GM12874 (cell line): ENCODE measurements around the gene ZNF263.

ENCODE experiments used
- CTCF ChIP-seq: IDR thresholded peaks from 2 replicates; pipeline ENCODE4 v1.5.1; 2011; ENCODE audit warnings: low read depth, mild to moderate bottlenecking, control low read depth, low read length, moderate library complexity; ENCODE audit not compliant: insufficient read depth

Gene ZNF263

GRCh38 chr16:3317315-3317999 lies 34.2 kb downstream of the ZNF263 start:
- no peak for TF ChIP-seq CTCF

GRCh38 chr16:3321816-3322215 lies 38.5 kb downstream of the ZNF263 start:
- TF ChIP-seq CTCF, result no peak

- TF ChIP-seq CTCF, result no peak
Measured at GRCh38 chr16:3327514-3327913, 44.2 kb downstream of the ZNF263 start.

GRCh38 chr16:3328104-3328503 lies 44.8 kb downstream of the ZNF263 start:
- TF ChIP-seq CTCF, result no peak

- no peak for TF ChIP-seq CTCF
Measured at GRCh38 chr16:3328643-3329042, 45.4 kb downstream of the ZNF263 start.
